ENCODE measurements around the gene CLCNKB. TPM values are rescaled to one million over a fixed set of nuclear protein-coding genes. Genes with fewer than 3 reads are reported as not detected.

Gene CLCNKB
- total and polyA plus RNA-seq, 2 of the 13 experiments (the other 11 are each of a cell fraction or from before 2014, with no cell fraction given), result 0.04 TPM; not detected in 1

DNA sequence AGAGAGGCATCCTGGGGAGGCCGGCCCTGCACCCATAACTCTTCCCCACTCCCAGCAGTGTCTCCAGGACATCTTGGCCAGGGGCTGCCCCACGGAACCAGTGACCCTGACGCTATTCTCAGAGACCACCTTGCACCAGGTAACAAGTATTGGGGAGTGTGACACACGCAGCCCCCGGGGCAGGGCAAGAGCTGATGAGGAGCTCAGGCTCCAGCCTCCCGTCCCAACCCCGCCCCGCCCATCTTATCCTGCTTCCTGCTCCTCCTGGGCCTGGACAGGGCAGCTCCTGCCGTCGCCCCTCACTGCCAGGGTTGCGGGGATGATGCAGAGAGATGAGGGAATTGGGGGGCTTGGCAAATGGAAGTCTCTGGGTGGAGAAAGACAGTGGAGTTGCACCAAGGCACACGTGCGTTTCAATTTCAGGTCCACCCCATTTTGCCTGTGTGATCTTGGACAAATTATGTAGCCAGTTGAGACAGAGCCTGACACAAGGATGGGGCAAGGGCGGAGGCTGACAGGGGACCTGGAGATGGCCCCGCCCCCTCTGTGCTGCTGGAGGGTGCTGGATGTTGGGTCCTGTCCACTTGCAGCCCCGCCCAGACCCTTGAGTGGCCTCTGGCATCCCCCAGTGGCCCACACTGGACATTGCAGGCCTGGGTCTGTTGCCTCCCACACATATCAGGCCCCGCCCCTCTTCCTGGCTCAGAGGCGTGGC, 11.0 kb upstream of the CLCNKB start (continued):
- TF ChIP-seq, protein P1, sequence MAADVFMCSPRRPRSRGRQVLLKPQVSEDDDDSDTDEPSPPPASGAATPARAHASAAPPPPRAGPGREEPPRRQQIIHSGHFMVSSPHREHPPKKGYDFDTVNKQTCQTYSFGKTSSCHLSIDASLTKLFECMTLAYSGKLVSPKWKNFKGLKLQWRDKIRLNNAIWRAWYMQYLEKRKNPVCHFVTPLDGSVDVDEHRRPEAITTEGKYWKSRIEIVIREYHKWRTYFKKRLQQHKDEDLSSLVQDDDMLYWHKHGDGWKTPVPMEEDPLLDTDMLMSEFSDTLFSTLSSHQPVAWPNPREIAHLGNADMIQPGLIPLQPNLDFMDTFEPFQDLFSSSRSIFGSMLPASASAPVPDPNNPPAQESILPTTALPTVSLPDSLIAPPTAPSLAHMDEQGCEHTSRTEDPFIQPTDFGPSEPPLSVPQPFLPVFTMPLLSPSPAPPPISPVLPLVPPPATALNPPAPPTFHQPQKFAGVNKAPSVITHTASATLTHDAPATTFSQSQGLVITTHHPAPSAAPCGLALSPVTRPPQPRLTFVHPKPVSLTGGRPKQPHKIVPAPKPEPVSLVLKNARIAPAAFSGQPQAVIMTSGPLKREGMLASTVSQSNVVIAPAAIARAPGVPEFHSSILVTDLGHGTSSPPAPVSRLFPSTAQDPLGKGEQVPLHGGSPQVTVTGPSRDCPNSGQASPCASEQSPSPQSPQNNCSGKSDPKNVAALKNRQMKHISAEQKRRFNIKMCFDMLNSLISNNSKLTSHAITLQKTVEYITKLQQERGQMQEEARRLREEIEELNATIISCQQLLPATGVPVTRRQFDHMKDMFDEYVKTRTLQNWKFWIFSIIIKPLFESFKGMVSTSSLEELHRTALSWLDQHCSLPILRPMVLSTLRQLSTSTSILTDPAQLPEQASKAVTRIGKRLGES (CRISPR knock-in tag; IDR thresholded peaks at IDR 0.05; ENCODE audit: borderline replicate concordance), result no peak
- TF ChIP-seq SP2 (CRISPR knock-in tag; IDR thresholded peaks at IDR 0.05), result no peak
- no peak for TF ChIP-seq ZC3H4 (CRISPR knock-in tag; IDR thresholded peaks at IDR 0.05; ENCODE audit: borderline replicate concordance)
- no peak for TF ChIP-seq ZNF282 (IDR thresholded peaks at IDR 0.05; ENCODE audit: partially characterized antibody)
- TF ChIP-seq, protein P2, sequence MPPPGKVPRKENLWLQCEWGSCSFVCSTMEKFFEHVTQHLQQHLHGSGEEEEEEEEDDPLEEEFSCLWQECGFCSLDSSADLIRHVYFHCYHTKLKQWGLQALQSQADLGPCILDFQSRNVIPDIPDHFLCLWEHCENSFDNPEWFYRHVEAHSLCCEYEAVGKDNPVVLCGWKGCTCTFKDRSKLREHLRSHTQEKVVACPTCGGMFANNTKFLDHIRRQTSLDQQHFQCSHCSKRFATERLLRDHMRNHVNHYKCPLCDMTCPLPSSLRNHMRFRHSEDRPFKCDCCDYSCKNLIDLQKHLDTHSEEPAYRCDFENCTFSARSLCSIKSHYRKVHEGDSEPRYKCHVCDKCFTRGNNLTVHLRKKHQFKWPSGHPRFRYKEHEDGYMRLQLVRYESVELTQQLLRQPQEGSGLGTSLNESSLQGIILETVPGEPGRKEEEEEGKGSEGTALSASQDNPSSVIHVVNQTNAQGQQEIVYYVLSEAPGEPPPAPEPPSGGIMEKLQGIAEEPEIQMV (CRISPR knock-in tag; IDR thresholded peaks at IDR 0.05; ENCODE audit: low read depth), result no peak
- TF ChIP-seq NR1H2 (CRISPR knock-in tag; IDR thresholded peaks at IDR 0.05; ENCODE audit: borderline replicate concordance, low read depth), result no peak
- TF ChIP-seq NR3C1 (CRISPR knock-in tag; IDR thresholded peaks at IDR 0.05), result no peak
- TF ChIP-seq, protein P3, sequence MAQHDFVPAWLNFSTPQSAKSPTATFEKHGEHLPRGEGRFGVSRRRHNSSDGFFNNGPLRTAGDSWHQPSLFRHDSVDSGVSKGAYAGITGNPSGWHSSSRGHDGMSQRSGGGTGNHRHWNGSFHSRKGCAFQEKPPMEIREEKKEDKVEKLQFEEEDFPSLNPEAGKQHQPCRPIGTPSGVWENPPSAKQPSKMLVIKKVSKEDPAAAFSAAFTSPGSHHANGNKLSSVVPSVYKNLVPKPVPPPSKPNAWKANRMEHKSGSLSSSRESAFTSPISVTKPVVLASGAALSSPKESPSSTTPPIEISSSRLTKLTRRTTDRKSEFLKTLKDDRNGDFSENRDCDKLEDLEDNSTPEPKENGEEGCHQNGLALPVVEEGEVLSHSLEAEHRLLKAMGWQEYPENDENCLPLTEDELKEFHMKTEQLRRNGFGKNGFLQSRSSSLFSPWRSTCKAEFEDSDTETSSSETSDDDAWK (CRISPR knock-in tag; IDR thresholded peaks at IDR 0.05), result no peak
- no peak for TF ChIP-seq ZNF225 (CRISPR knock-in tag; IDR thresholded peaks at IDR 0.05)
- TF ChIP-seq FOSL2 (CRISPR knock-in tag; IDR thresholded peaks at IDR 0.05), result peak; percentile 30; the same call in 1 of the 2 replicates
- no peak for TF ChIP-seq ZNF773 (CRISPR knock-in tag; IDR thresholded peaks at IDR 0.05; ENCODE audit: borderline replicate concordance)
- TF ChIP-seq MEIS2 (CRISPR knock-in tag; IDR thresholded peaks at IDR 0.05), result no peak
- TF ChIP-seq ONECUT2 (CRISPR knock-in tag; IDR thresholded peaks at IDR 0.05), result no peak
- TF ChIP-seq, protein P4, sequence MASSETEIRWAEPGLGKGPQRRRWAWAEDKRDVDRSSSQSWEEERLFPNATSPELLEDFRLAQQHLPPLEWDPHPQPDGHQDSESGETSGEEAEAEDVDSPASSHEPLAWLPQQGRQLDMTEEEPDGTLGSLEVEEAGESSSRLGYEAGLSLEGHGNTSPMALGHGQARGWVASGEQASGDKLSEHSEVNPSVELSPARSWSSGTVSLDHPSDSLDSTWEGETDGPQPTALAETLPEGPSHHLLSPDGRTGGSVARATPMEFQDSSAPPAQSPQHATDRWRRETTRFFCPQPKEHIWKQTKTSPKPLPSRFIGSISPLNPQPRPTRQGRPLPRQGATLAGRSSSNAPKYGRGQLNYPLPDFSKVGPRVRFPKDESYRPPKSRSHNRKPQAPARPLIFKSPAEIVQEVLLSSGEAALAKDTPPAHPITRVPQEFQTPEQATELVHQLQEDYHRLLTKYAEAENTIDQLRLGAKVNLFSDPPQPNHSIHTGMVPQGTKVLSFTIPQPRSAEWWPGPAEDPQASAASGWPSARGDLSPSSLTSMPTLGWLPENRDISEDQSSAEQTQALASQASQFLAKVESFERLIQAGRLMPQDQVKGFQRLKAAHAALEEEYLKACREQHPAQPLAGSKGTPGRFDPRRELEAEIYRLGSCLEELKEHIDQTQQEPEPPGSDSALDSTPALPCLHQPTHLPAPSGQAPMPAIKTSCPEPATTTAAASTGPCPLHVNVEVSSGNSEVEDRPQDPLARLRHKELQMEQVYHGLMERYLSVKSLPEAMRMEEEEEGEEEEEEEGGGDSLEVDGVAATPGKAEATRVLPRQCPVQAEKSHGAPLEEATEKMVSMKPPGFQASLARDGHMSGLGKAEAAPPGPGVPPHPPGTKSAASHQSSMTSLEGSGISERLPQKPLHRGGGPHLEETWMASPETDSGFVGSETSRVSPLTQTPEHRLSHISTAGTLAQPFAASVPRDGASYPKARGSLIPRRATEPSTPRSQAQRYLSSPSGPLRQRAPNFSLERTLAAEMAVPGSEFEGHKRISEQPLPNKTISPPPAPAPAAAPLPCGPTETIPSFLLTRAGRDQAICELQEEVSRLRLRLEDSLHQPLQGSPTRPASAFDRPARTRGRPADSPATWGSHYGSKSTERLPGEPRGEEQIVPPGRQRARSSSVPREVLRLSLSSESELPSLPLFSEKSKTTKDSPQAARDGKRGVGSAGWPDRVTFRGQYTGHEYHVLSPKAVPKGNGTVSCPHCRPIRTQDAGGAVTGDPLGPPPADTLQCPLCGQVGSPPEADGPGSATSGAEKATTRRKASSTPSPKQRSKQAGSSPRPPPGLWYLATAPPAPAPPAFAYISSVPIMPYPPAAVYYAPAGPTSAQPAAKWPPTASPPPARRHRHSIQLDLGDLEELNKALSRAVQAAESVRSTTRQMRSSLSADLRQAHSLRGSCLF (CRISPR knock-in tag; IDR thresholded peaks at IDR 0.05; ENCODE audit: borderline replicate concordance), result no peak
- TF ChIP-seq, protein P5, sequence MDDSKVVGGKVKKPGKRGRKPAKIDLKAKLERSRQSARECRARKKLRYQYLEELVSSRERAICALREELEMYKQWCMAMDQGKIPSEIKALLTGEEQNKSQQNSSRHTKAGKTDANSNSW (CRISPR knock-in tag; IDR thresholded peaks at IDR 0.05; ENCODE audit: borderline replicate concordance), result no peak
- no peak for TF ChIP-seq BCL6 (CRISPR knock-in tag; IDR thresholded peaks at IDR 0.05)
- no peak for TF ChIP-seq FOXC1 (CRISPR knock-in tag; IDR thresholded peaks at IDR 0.05; ENCODE audit: borderline replicate concordance)
- no peak for TF ChIP-seq ZNF790 (CRISPR knock-in tag; IDR thresholded peaks at IDR 0.05; ENCODE audit: borderline replicate concordance)
- no peak for TF ChIP-seq HOXA9 (CRISPR knock-in tag; IDR thresholded peaks at IDR 0.05; ENCODE audit: borderline replicate concordance)

Data from HepG2 (cell line).